Activated CD4-positive, alpha-beta T cell treated with anti-CD3 and anti-CD28 coated beads for 36 hours (primary cell): ENCODE results near the gene TUG1. TPM values are rescaled to one million over a fixed set of nuclear protein-coding genes. Genes with fewer than 3 reads are reported as not detected.

ENCODE experiments used
- ATAC-seq: fragments of 200-7000 bp; cut with Tn5 transposase; one replicate; pipeline ENCODE4 v1.10.0; 2021; ENCODE audit warnings: mild to moderate bottlenecking, moderate library complexity
- CTCF ChIA-PET: fragments of 350-600 bp; sonication (Branson Sonifier 250); formaldehyde crosslinking; loops from one replicate; lab custom pipeline; 2021; ENCODE audit warnings: antibody characterized with exemption; lab: Charles Lee
- POLR2A ChIA-PET: fragments of 350-600 bp; sonication (Branson Sonifier 250); formaldehyde crosslinking; loops from one replicate; lab custom pipeline; 2021; ENCODE audit warnings: antibody characterized with exemption, inconsistent platforms; lab: Charles Lee
- DNase-seq: peaks from one replicate; pipeline ENCODE4 v3.0.0-alpha.2; 2020
- H3K27ac Mint-ChIP-seq: one replicate; pipeline ENCODE4 v1.8.0; 2021; ENCODE audit warnings: mixed read lengths
- H3K27me3 Mint-ChIP-seq: one replicate; pipeline ENCODE4 v1.8.0; 2021; ENCODE audit warnings: mixed read lengths
- H3K36me3 Mint-ChIP-seq: one replicate; pipeline ENCODE4 v1.8.0; 2021; ENCODE audit warnings: low read depth, mixed read lengths
- H3K4me1 Mint-ChIP-seq: one replicate; pipeline ENCODE4 v1.8.0; 2021; ENCODE audit warnings: mixed read lengths
- H3K4me3 Mint-ChIP-seq: one replicate; pipeline ENCODE4 v1.8.0; 2021; ENCODE audit warnings: mild to moderate bottlenecking, moderate library complexity, mixed read lengths
- H3K9me3 Mint-ChIP-seq: one replicate; pipeline ENCODE4 v1.8.0; 2021; ENCODE audit warnings: low read depth, mixed read lengths
- intact Hi-C, 2 experiments: fragments of 100-400 bp; cut with DNase I in 1 of 2; cut with micrococcal nuclease in 1 of 2; formaldehyde crosslinking; loops; one replicate each; pipeline versions ENCODE4 v1.14.2 to v1.15.1; 2022 to 2024; cut with DNase I, micrococcal nuclease
- total RNA-seq, 2 experiments: library from RNA; stranded (reverse); gene quantifications; one replicate each; pipeline ENCODE4 v1.2.3, GENCODE V29; 2021

Gene TUG1
- total RNA-seq, 2 experiments from 2014 or later = 46.8 to 56.4 TPM

GRCh38 chr22:30947173-30947815, 21.8 kb upstream of the TUG1 start:
- intact Hi-C loops = loop anchor here (2.0 kb wide), 1 partner anchor 202 kb away; no protein-coding TSS in a partner anchor
- H3K27ac Mint-ChIP-seq = no peak overlapping the region
- ATAC-seq (no peak), DNase-seq (no peak)
- peaks cover 45% of the 10 kb centered on the region for H3K36me3 Mint-ChIP-seq
- no peak overlapping the region for H3K4me3 Mint-ChIP-seq
- H3K9me3 Mint-ChIP-seq = no peaks in the 10 kb centered on the region
- POLR2A ChIA-PET = no interaction called here
- H3K27me3 Mint-ChIP-seq = no peaks in the 10 kb centered on the region
- H3K4me1 Mint-ChIP-seq = peaks cover 42% of the 10 kb centered on the region
- CTCF ChIA-PET = interaction anchor here (0.6 to 2.5 kb wide), 6 partner anchors 9 to 161 kb away, joined by 3 to 22 read pairs (median 6); partner anchors contain the start of genes MORC2 and TUG1

- peak; percentile 65 for ATAC-seq
- Mint-ChIP-seq H3K36me3 (peaks cover 47% of the 10 kb centered on the region), H3K27me3 (no peaks in the 10 kb centered on the region), H3K4me3 (no peak overlapping the region), H3K4me1 (peaks cover 47% of the 10 kb centered on the region), H3K27ac (no peak overlapping the region), H3K9me3 (no peaks in the 10 kb centered on the region)
- POLR2A ChIA-PET = no interaction called here
- intact Hi-C loops = loop anchor here (1.0 to 2.0 kb wide), 2 partner anchors 137 to 201 kb away; no protein-coding TSS in a partner anchor
- no peak for DNase-seq
- CTCF ChIA-PET = interaction anchor here (1.0 to 2.5 kb wide), 4 partner anchors 8 to 136 kb away, joined by 3 to 22 read pairs (median 4); no protein-coding TSS in a partner anchor
Observed at GRCh38 chr22:30947816-30948454, 21.1 kb upstream of the TUG1 start.

- ChIA-PET POLR2A (no interaction called here), CTCF (interaction anchor here (1.0 to 1.8 kb wide), 5 partner anchors 9 to 136 kb away, joined by 3 to 8 read pairs (median 4); no protein-coding TSS in a partner anchor)
- intact Hi-C loops = loop anchor here (1.0 kb wide), 1 partner anchor 136 kb away; no protein-coding TSS in a partner anchor
- Mint-ChIP-seq H3K4me1 (peaks cover 42% of the 10 kb centered on the region), H3K36me3 (peaks cover 50% of the 10 kb centered on the region), H3K9me3 (no peaks in the 10 kb centered on the region), H3K27me3 (no peaks in the 10 kb centered on the region), H3K4me3 (no peak overlapping the region), H3K27ac (no peak overlapping the region)
- ATAC-seq = no peak
- no peak for DNase-seq
Observed at GRCh38 chr22:30948930-30949342, 20.1 kb upstream of the TUG1 start.

- ATAC-seq = no peak
- Mint-ChIP-seq H3K9me3 (no peaks in the 10 kb centered on the region), H3K36me3 (peaks cover 45% of the 10 kb centered on the region), H3K27me3 (no peaks in the 10 kb centered on the region), H3K27ac (no peak overlapping the region), H3K4me1 (peaks cover 42% of the 10 kb centered on the region), H3K4me3 (no peak overlapping the region)
- intact Hi-C loops = no loop called here
- POLR2A ChIA-PET = interaction anchor here (0.6 kb wide), 1 partner anchor 20 kb away, joined by 3 read pairs; no protein-coding TSS in a partner anchor
- CTCF ChIA-PET = interaction anchor here (0.7 to 1.5 kb wide), 5 partner anchors 9 to 751 kb away, joined by 3 to 8 read pairs (median 3); no protein-coding TSS in a partner anchor
- DNase-seq = no peak
Observed at GRCh38 chr22:30949934-30950660, 19.0 kb upstream of the TUG1 start.

- Mint-ChIP-seq H3K4me1 (peaks cover 55% of the 10 kb centered on the region), H3K9me3 (no peaks in the 10 kb centered on the region), H3K27me3 (no peaks in the 10 kb centered on the region), H3K36me3 (peaks cover 44% of the 10 kb centered on the region), H3K4me3 (no peak overlapping the region), H3K27ac (no peak overlapping the region)
- ATAC-seq (no peak), DNase-seq (no peak)
- ChIA-PET CTCF (interaction anchor here (1.0 to 1.1 kb wide), 3 partner anchors 12 to 23 kb away, joined by 3 read pairs; no protein-coding TSS in a partner anchor), POLR2A (no interaction called here)
- intact Hi-C loops = no loop called here
Observed at GRCh38 chr22:30953206-30953605, 15.9 kb upstream of the TUG1 start.

- intact Hi-C loops = no loop called here
- Mint-ChIP-seq H3K27ac (peak overlapping the region; percentile 13), H3K9me3 (no peaks in the 10 kb centered on the region), H3K27me3 (no peaks in the 10 kb centered on the region), H3K4me3 (no peak overlapping the region), H3K36me3 (peaks cover 32% of the 10 kb centered on the region), H3K4me1 (peaks cover 54% of the 10 kb centered on the region)
- DNase-seq = no peak
- POLR2A ChIA-PET = no interaction called here
- ATAC-seq = no peak
- CTCF ChIA-PET = interaction anchor here (0.9 kb wide), 1 partner anchor 152 kb away, joined by 3 read pairs; the partner anchor contains the start of gene SELENOM
Observed at GRCh38 chr22:30955153-30955552, 13.9 kb upstream of the TUG1 start.

- H3K36me3 Mint-ChIP-seq = peaks cover 50% of the 10 kb centered on the region
- intact Hi-C loops = loop anchor here (5.0 kb wide), 3 partner anchors 432 to 1363 kb away; partner anchors contain the start of genes DRG1 (in 1 of the 2), NF2 (in 1 of the 2) and OSM (in 1 of the 2)
- no peak overlapping the region for H3K4me3 Mint-ChIP-seq
Observed at GRCh38 chr22:30964858-30965257, 4.2 kb upstream of the TUG1 start.

GRCh38 chr22:30968015-30968923, 796 bp upstream of the TUG1 start, which contains the start of gene MORC2:
TSS of gene MORC2 (minus strand) at chr22:30968774. CDS start at chr22:30967889, 885 bp downstream.
- H3K36me3 Mint-ChIP-seq = peaks cover 77% of the 10 kb centered on the region
- CTCF ChIA-PET = interaction anchor here (0.7 to 3.5 kb wide), 8 partner anchors 8 to 139 kb away, joined by 3 to 11 read pairs (median 4); partner anchors contain the start of gene SELENOM

More at GRCh38 chr22:30964858-30965257, 4.2 kb upstream of the TUG1 start:
- H3K9me3 Mint-ChIP-seq = peaks cover 5% of the 10 kb centered on the region
- H3K27me3 Mint-ChIP-seq = no peaks in the 10 kb centered on the region
- no peak overlapping the region for H3K27ac Mint-ChIP-seq
- ATAC-seq (no peak), DNase-seq (no peak)
- peaks cover 26% of the 10 kb centered on the region for H3K4me1 Mint-ChIP-seq
- CTCF ChIA-PET = interaction anchor here (1.2 to 2.1 kb wide), 3 partner anchors 12 to 142 kb away, joined by 4 to 5 read pairs (median 4); partner anchors contain the start of gene SELENOM
- POLR2A ChIA-PET = no interaction called here

GRCh38 chr22:30969532-30970355, 679 bp downstream of the TUG1 start:
- H3K4me1 Mint-ChIP-seq = peaks cover 48% of the 10 kb centered on the region
- peak; percentile 18 for ATAC-seq
- CTCF ChIA-PET = interaction anchor here (1.0 to 3.5 kb wide), 5 partner anchors 9 to 323 kb away, joined by 3 to 11 read pairs (median 8); partner anchors contain the start of genes PIK3IP1 and SELENOM

More at GRCh38 chr22:30968015-30968923, 796 bp upstream of the TUG1 start, which contains the start of gene MORC2:
- H3K4me3 Mint-ChIP-seq = peak within 1 kb of the TSS; percentile 90
- peaks cover 30% of the 10 kb centered on the region for H3K9me3 Mint-ChIP-seq
- H3K27ac Mint-ChIP-seq = peak within 1 kb of the TSS; percentile 95
- H3K4me1 Mint-ChIP-seq = peaks cover 51% of the 10 kb centered on the region
- POLR2A ChIA-PET = interaction anchor here (0.6 to 3.1 kb wide), 5 partner anchors 28 to 324 kb away, joined by 3 to 10 read pairs (median 7); partner anchors contain the start of gene PIK3IP1
- no peaks in the 10 kb centered on the region for H3K27me3 Mint-ChIP-seq
- intact Hi-C loops = loop anchor here (2.0 to 5.0 kb wide), 9 partner anchors 47 to 1366 kb away; partner anchors contain the start of genes DRG1 (in 1 of the 2), EIF4ENIF1 (in 1 of the 2), NF2 (in 1 of the 2) and OSM (in 1 of the 2)
- no peak for ATAC-seq
- no peak for DNase-seq

More at GRCh38 chr22:30969532-30970355, 679 bp downstream of the TUG1 start:
- peak; percentile 62 for DNase-seq
- intact Hi-C loops = loop anchor here (1.0 to 5.0 kb wide), 19 partner anchors 49 to 1367 kb away; partner anchors contain the start of genes DRG1 (in 2 of the 2), EIF4ENIF1 (in 1 of the 2), LIMK2 (in 1 of the 2) and NF2 (in 1 of the 2)
- H3K9me3 Mint-ChIP-seq = peaks cover 38% of the 10 kb centered on the region
- H3K27me3 Mint-ChIP-seq = no peaks in the 10 kb centered on the region
- peaks cover 86% of the 10 kb centered on the region for H3K36me3 Mint-ChIP-seq
- peak overlapping the region; percentile 83 for H3K27ac Mint-ChIP-seq
- H3K4me3 Mint-ChIP-seq = peak overlapping the region; percentile 90
- POLR2A ChIA-PET = interaction anchor here (0.5 to 3.1 kb wide), 9 partner anchors 8 to 546 kb away, joined by 3 to 10 read pairs (median 3); partner anchors contain the start of genes PATZ1, PIK3IP1 and SELENOM
